Naive thymus-derived CD4-positive, alpha-beta T cell (primary cell): Measurements from ENCODE around the gene DPP7. TPM values are rescaled to one million over a fixed set of nuclear protein-coding genes. Genes with fewer than 3 reads are reported as not detected.
"Not testable (repeated sequence)": the region's sequence is repeated elsewhere in the genome, so short reads cannot be mapped to it uniquely, and the experiment has no call there.

Experiments
- ATAC-seq: fragments of 150-1000 bp; cut with Tn5 transposase; 2 replicates; pipeline ENCODE4 v1.10.0; 2021; ENCODE audit warnings: mild to moderate bottlenecking, moderate library complexity
- CTCF ChIA-PET: fragments of 350-600 bp; sonication (Branson Sonifier 250); formaldehyde crosslinking; loops from one replicate; lab custom pipeline; 2021; ENCODE audit warnings: antibody characterized with exemption; lab: Charles Lee
- POLR2A ChIA-PET: fragments of 350-600 bp; sonication (Branson Sonifier 250); formaldehyde crosslinking; loops from one replicate; lab custom pipeline; 2021; ENCODE audit warnings: antibody characterized with exemption, inconsistent platforms; lab: Charles Lee
- DNase-seq, 9 donors: peaks; one replicate each; pipeline versions ENCODE4 v3.0.0 to v3.0.0-alpha.2; 2020 to 2022; ENCODE audit warnings: mixed read lengths in 1 of 9
- H3K27ac ChIP-seq: one replicate; pipeline ENCODE4 v1.7.0; 2013; ENCODE audit warnings: mild to moderate bottlenecking, low read depth, low read length, moderate library complexity
- H3K27me3 ChIP-seq, 2 donors: one replicate each; pipeline ENCODE4 v1.7.0; 2013; ENCODE audit warnings: low read length in 2 of 2, mild to moderate bottlenecking in 2 of 2, moderate library complexity in 2 of 2; ENCODE audit not compliant: control insufficient read depth in 2 of 2, insufficient read depth in 2 of 2
- H3K36me3 ChIP-seq, 3 experiments: 1 replicate in 2 of 3; 2 replicates in 1 of 3; pipeline ENCODE4 v1.7.0; 2013; ENCODE audit warnings: low read length in 3 of 3, mild to moderate bottlenecking in 3 of 3, moderate library complexity in 1 of 3; ENCODE audit not compliant: insufficient read depth in 3 of 3, control insufficient read depth in 2 of 3
- H3K4me1 ChIP-seq, 2 donors: one replicate each; pipeline ENCODE4 v1.7.0; 2013; ENCODE audit warnings: low read length in 2 of 2, mild to moderate bottlenecking in 2 of 2, moderate library complexity in 1 of 2; ENCODE audit not compliant: control insufficient read depth in 2 of 2, insufficient read depth in 2 of 2
- H3K4me3 ChIP-seq: 2 replicates; pipeline ENCODE4 v1.7.0; 2013; ENCODE audit warnings: mild to moderate bottlenecking, low read length
- H3K9me3 ChIP-seq, 3 experiments: 1 replicate in 2 of 3; 2 replicates in 1 of 3; pipeline ENCODE4 v1.7.0; 2013; ENCODE audit warnings: low read length in 3 of 3; ENCODE audit not compliant: control insufficient read depth in 2 of 3
- H3K27ac Mint-ChIP-seq, 9 donors: one replicate each; pipeline ENCODE4 v1.8.0; 2020 to 2022; ENCODE audit warnings: mixed read lengths in 9 of 9, mild to moderate bottlenecking in 8 of 9, moderate library complexity in 5 of 9, inconsistent platforms in 2 of 9
- H3K27me3 Mint-ChIP-seq, 5 donors: one replicate each; pipeline ENCODE4 v1.8.0; 2021 to 2022; ENCODE audit warnings: mixed read lengths in 5 of 5, mild to moderate bottlenecking in 1 of 5
- H3K36me3 Mint-ChIP-seq, 5 donors: one replicate each; pipeline ENCODE4 v1.8.0; 2020 to 2022; ENCODE audit warnings: mixed read lengths in 5 of 5, mild to moderate bottlenecking in 3 of 5, inconsistent platforms in 1 of 5
- H3K4me1 Mint-ChIP-seq, 7 donors: one replicate each; pipeline ENCODE4 v1.8.0; 2020 to 2022; ENCODE audit warnings: mixed read lengths in 7 of 7, mild to moderate bottlenecking in 3 of 7, inconsistent platforms in 1 of 7
- H3K4me3 Mint-ChIP-seq, 10 donors: one replicate each; pipeline ENCODE4 v1.8.0; 2020 to 2022; ENCODE audit warnings: mild to moderate bottlenecking in 10 of 10, mixed read lengths in 10 of 10, moderate library complexity in 6 of 10, inconsistent platforms in 2 of 10
- H3K9me3 Mint-ChIP-seq, 11 donors: one replicate each; pipeline ENCODE4 v1.8.0; 2020 to 2022; ENCODE audit warnings: mixed read lengths in 11 of 11, mild to moderate bottlenecking in 4 of 11, inconsistent platforms in 1 of 11, moderate library complexity in 1 of 11
- intact Hi-C, 2 donors: fragments of 100-400 bp; cut with micrococcal nuclease; formaldehyde crosslinking; loops; one replicate each; pipeline ENCODE4 v1.15.1; 2023
- polyA plus RNA-seq, 2 donors: library from polyadenylated mRNA; unstranded; fragments of 300-500 nt; fragmentation: Illumina TruSeq; gene quantifications; one replicate each; pipeline ENCODE4 v1.2.3, GENCODE V29; 2021
- total RNA-seq, 6 experiments: library from RNA in 5 of 6; stranded (reverse) in 5 of 6; gene quantifications; 1 replicate in 5 of 6; 2 replicates in 1 of 6; pipeline ENCODE4 v1.2.3 and lab custom pipeline; 2021 to 2026

DPP7 gene
- total and polyA plus RNA-seq, 7 experiments from 2014 or later: 86.9 to 328 (median 270) TPM

- peaks cover 21 to 22% of the 10 kb centered on the region in 2 donors for H3K4me1 ChIP-seq
- ATAC-seq, H3K9me3 Mint-ChIP-seq, H3K36me3 Mint-ChIP-seq, intact Hi-C loops, H3K9me3 ChIP-seq, H3K27me3 ChIP-seq, H3K36me3 ChIP-seq, H3K27ac Mint-ChIP-seq, H3K27ac ChIP-seq, DNase-seq, H3K27me3 Mint-ChIP-seq, H3K4me3 Mint-ChIP-seq, H3K4me3 ChIP-seq: not testable (repeated sequence)
- POLR2A ChIA-PET: interaction anchor here (1.1 to 1.3 kb wide), 2 partner anchors 52 to 99 kb away, joined by 3 to 4 read pairs; no protein-coding TSS in a partner anchor
- peaks cover 25 to 41% (median 33%) of the 10 kb centered on the region in 7 donors for H3K4me1 Mint-ChIP-seq
- CTCF ChIA-PET: interaction anchor here (0.7 to 2.2 kb wide), 4 partner anchors 9 to 206 kb away, joined by 3 to 6 read pairs (median 4); partner anchors contain the start of gene DPP7
Measured at GRCh38 chr9:137123952-137124462, 9.5 kb upstream of the DPP7 start.

GRCh38 chr9:137123468-137123837 lies 8.9 kb upstream of the DPP7 start:
- Histone ChIP-seq H3K4me1 (peaks cover 16 to 17% of the 10 kb centered on the region in 2 donors), H3K9me3 (no peaks in the 10 kb centered on the region), H3K27ac (no peak overlapping the region), H3K27me3 (no peaks in the 10 kb centered on the region), H3K4me3 (no peak overlapping the region), H3K36me3 (no peaks in the 10 kb centered on the region)
- no peaks in the 10 kb centered on the region for H3K27me3 Mint-ChIP-seq
- no peak overlapping the region for H3K27ac Mint-ChIP-seq
- intact Hi-C loops: no loop called here
- H3K9me3 Mint-ChIP-seq: no peaks in the 10 kb centered on the region
- ChIA-PET POLR2A (interaction anchor here (0.6 to 1.3 kb wide), 3 partner anchors 52 to 116 kb away, joined by 3 to 4 read pairs (median 3); no protein-coding TSS in a partner anchor), CTCF (interaction anchor here (0.7 to 2.2 kb wide), 3 partner anchors 104 to 205 kb away, joined by 4 to 6 read pairs (median 4); partner anchors contain the start of gene RNF224)
- H3K4me3 Mint-ChIP-seq: no peak overlapping the region
- H3K4me1 Mint-ChIP-seq: peaks cover 20 to 37% (median 28%) of the 10 kb centered on the region in 7 donors
- no peak for DNase-seq
- peaks cover 0 to 2% (median 0%) of the 10 kb centered on the region in 5 donors for H3K36me3 Mint-ChIP-seq
- ATAC-seq: no peak

- H3K4me3 ChIP-seq, H3K36me3 ChIP-seq, H3K27me3 ChIP-seq, H3K9me3 ChIP-seq, H3K36me3 Mint-ChIP-seq, H3K4me3 Mint-ChIP-seq, H3K27me3 Mint-ChIP-seq, DNase-seq, ATAC-seq, H3K9me3 Mint-ChIP-seq, H3K27ac ChIP-seq, intact Hi-C loops, H3K27ac Mint-ChIP-seq: not testable (repeated sequence)
- H3K4me1 Mint-ChIP-seq: peaks cover 14 to 32% (median 22%) of the 10 kb centered on the region in 7 donors
- ChIA-PET CTCF (interaction anchor here (0.6 to 2.2 kb wide), 4 partner anchors 94 to 496 kb away, joined by 3 to 6 read pairs (median 4); partner anchors contain the start of gene RNF224), POLR2A (interaction anchor here (0.6 to 1.3 kb wide), 3 partner anchors 53 to 715 kb away, joined by 3 to 5 read pairs (median 4); no protein-coding TSS in a partner anchor)
- peaks cover 11 to 12% of the 10 kb centered on the region in 2 donors for H3K4me1 ChIP-seq
Measured at GRCh38 chr9:137122796-137123467, 8.4 kb upstream of the DPP7 start.

GRCh38 chr9:137121927-137122795 lies 7.6 kb upstream of the DPP7 start:
- H3K4me3 ChIP-seq, H3K9me3 ChIP-seq, H3K4me1 ChIP-seq, H3K36me3 ChIP-seq, H3K9me3 Mint-ChIP-seq, intact Hi-C loops, H3K36me3 Mint-ChIP-seq, H3K27ac ChIP-seq, DNase-seq, H3K27me3 ChIP-seq, ATAC-seq, H3K27me3 Mint-ChIP-seq: not testable (repeated sequence)
- peaks cover 7 to 24% (median 16%) of the 10 kb centered on the region in 7 donors for H3K4me1 Mint-ChIP-seq
- H3K4me3 Mint-ChIP-seq: peak overlapping the region in 1 of 10 donors; percentile 29
- ChIA-PET CTCF (interaction anchor here (0.8 to 1.2 kb wide), 2 partner anchors 106 to 496 kb away, joined by 3 to 4 read pairs; partner anchors contain the start of gene RNF224), POLR2A (interaction anchor here (0.6 kb wide), 1 partner anchor 714 kb away, joined by 5 read pairs; no protein-coding TSS in a partner anchor)
- H3K27ac Mint-ChIP-seq: peak overlapping the region in 1 of 9 donors; percentile 33

GRCh38 chr9:137118092-137118603 lies 3.6 kb upstream of the DPP7 start:
- ChIA-PET POLR2A (interaction anchor here (0.6 to 2.5 kb wide), 3 partner anchors 11 to 110 kb away, joined by 3 to 9 read pairs (median 4); no protein-coding TSS in a partner anchor), CTCF (interaction anchor here (0.8 to 1.9 kb wide), 2 partner anchors 22 to 109 kb away, joined by 3 to 4 read pairs; partner anchors contain the start of gene RNF224)
- H3K9me3 ChIP-seq, H3K27me3 ChIP-seq, H3K9me3 Mint-ChIP-seq, ATAC-seq, H3K36me3 Mint-ChIP-seq, H3K27me3 Mint-ChIP-seq, DNase-seq, H3K4me3 ChIP-seq, H3K4me1 ChIP-seq, H3K27ac Mint-ChIP-seq, H3K4me3 Mint-ChIP-seq, H3K36me3 ChIP-seq, H3K27ac ChIP-seq: not testable (repeated sequence)
- H3K4me1 Mint-ChIP-seq: peaks cover 0 to 17% (median 8%) of the 10 kb centered on the region in 7 donors
- intact Hi-C loops: loop anchor here (1.0 to 2.0 kb wide), 4 partner anchors 23 to 118 kb away; partner anchors contain the start of gene RNF224 (in 2 of the 2)

GRCh38 chr9:137117269-137117731 lies 2.8 kb upstream of the DPP7 start:
- intact Hi-C loops: no loop called here
- DNase-seq (no peak), ATAC-seq (no peak)
- Histone ChIP-seq H3K27ac (no peak overlapping the region), H3K4me3 (no peak overlapping the region), H3K9me3 (no peaks in the 10 kb centered on the region), H3K4me1 (peaks cover 0 to 4% of the 10 kb centered on the region in 2 donors), H3K36me3 (peaks cover 0 to 9% (median 0%) of the 10 kb centered on the region in 3 experiments), H3K27me3 (no peaks in the 10 kb centered on the region)
- POLR2A ChIA-PET: interaction anchor here (0.5 to 2.5 kb wide), 2 partner anchors 12 to 22 kb away, joined by 3 to 9 read pairs; no protein-coding TSS in a partner anchor
- H3K36me3 Mint-ChIP-seq: no peaks in the 10 kb centered on the region
- H3K9me3 Mint-ChIP-seq: no peaks in the 10 kb centered on the region
- peaks cover 0 to 16% (median 8%) of the 10 kb centered on the region in 7 donors for H3K4me1 Mint-ChIP-seq
- H3K4me3 Mint-ChIP-seq: no peak overlapping the region
- CTCF ChIA-PET: no interaction called here
- H3K27ac Mint-ChIP-seq: no peak overlapping the region
- no peaks in the 10 kb centered on the region for H3K27me3 Mint-ChIP-seq
